K562 (cell line): ENCODE results near the gene SLC10A1. TPM values are rescaled to one million over a fixed set of nuclear protein-coding genes. Genes with fewer than 3 reads are reported as not detected.

Experiments
- ATAC-seq: fragments of 200-7000 bp; cut with Tn5 transposase; 3 replicates; pipeline ENCODE4 v1.9.1; 2020; ENCODE audit warnings: moderate library complexity
- BruUV-seq: library from RNA; stranded (reverse); fragments of 400-500 nt; replicated peaks from 2 replicates; lab custom pipeline; 2021; lab: Mats Ljungman, UMichigan
- CTCF ChIA-PET: fragments of 300-600 bp; formaldehyde crosslinking; extraction: SDS; loops from one replicate; lab custom pipeline; 2021; ENCODE audit warnings: low intra/inter-chr PET ratio; lab: Yijun Ruan, JAX
- POLR2A ChIA-PET: fragments of 300-600, 350-650 bp; sonication (Branson Sonifier 250); formaldehyde crosslinking; extraction: SDS; loops from one replicate; lab custom pipeline; 2021; ENCODE audit warnings: antibody characterized with exemption, inconsistent platforms; lab: Yijun Ruan, JAX
- DNase-seq, 4 experiments: peaks; one replicate each; pipeline versions ENCODE4 v3.0.0 to v3.0.0-alpha.2; 2011 to 2018; ENCODE audit warnings: low spot score in 3 of 4, mixed read lengths in 3 of 4; ENCODE audit errors: extremely low read depth in 1 of 4
- FAIRE-seq: peaks from 2 replicates; lab custom pipeline; 2011; peaks lifted over from hg19 to GRCh38; lab: Jason Lieb, UNC
- H2AFZ ChIP-seq: 2 replicates; pipeline ENCODE4 v1.6.0; 2011; ENCODE audit warnings: low read depth, low read length, control low read depth, inconsistent platforms
- H3K27ac ChIP-seq: fragments of 200-600 bp; 3 replicates; pipeline ENCODE4 v1.8.0; 2011; ENCODE audit warnings: low read depth, mild to moderate bottlenecking, control low read depth, inconsistent platforms, low read length, moderate library complexity, mixed read lengths; ENCODE audit errors: extremely low read depth
- H3K27me3 ChIP-seq, 2 experiments: fragments of 300-600 bp in 1 of 2; 2 replicates in 1 of 2; 3 replicates in 1 of 2; pipeline versions ENCODE4 v1.6.0 to v1.8.0; 2011; ENCODE audit warnings: inconsistent platforms in 2 of 2, low read length in 2 of 2, mild to moderate bottlenecking in 1 of 2, mixed read lengths in 1 of 2, moderate library complexity in 1 of 2; ENCODE audit not compliant: control insufficient read depth in 2 of 2, insufficient read depth in 2 of 2
- H3K36me3 ChIP-seq: fragments of 300-600 bp; 3 replicates; pipeline ENCODE4 v1.8.0; 2011; ENCODE audit warnings: mild to moderate bottlenecking, low read length, inconsistent platforms; ENCODE audit not compliant: control insufficient read depth, insufficient read depth
- H3K4me1 ChIP-seq, 2 experiments: fragments of 200-600 bp in 1 of 2; replicated peaks in 1 of 2; 2 replicates in 1 of 2; 3 replicates in 1 of 2; pipeline versions ENCODE4 v1.5.1 to v1.8.0; 2011; ENCODE audit warnings: inconsistent platforms in 2 of 2, low read length in 2 of 2, mild to moderate bottlenecking in 1 of 2, mixed read lengths in 1 of 2, moderate library complexity in 1 of 2; ENCODE audit not compliant: control insufficient read depth in 2 of 2, insufficient read depth in 2 of 2
- H3K4me2 ChIP-seq: 2 replicates; pipeline ENCODE4 v1.6.1; 2011; ENCODE audit warnings: low read length, control low read depth, inconsistent platforms, mixed read lengths; ENCODE audit not compliant: insufficient read depth
- H3K4me3 ChIP-seq: fragments of 200-600 bp; sonication (generic), shearing (Covaris generic); 2 replicates; pipeline ENCODE4 v1.5.1; 2016; ENCODE audit warnings: control low read depth, inconsistent platforms
- H3K79me2 ChIP-seq: fragments of 200-600 bp; 3 replicates; pipeline ENCODE4 v1.8.0; 2011; ENCODE audit warnings: low read length, inconsistent platforms; ENCODE audit not compliant: control insufficient read depth, insufficient read depth
- H3K9ac ChIP-seq, 2 experiments: 2 replicates each; pipeline versions ENCODE4 v1.6.0 to v1.6.1; 2011; ENCODE audit warnings: low read depth in 2 of 2, low read length in 2 of 2, control low read depth in 1 of 2, inconsistent platforms in 1 of 2, mild to moderate bottlenecking in 1 of 2, mixed read lengths in 1 of 2; ENCODE audit not compliant: insufficient read depth in 1 of 2
- H3K9me1 ChIP-seq: one replicate; pipeline ENCODE4 v1.6.0; 2011; ENCODE audit warnings: inconsistent platforms, mild to moderate bottlenecking, low read length, moderate library complexity; ENCODE audit not compliant: control insufficient read depth, insufficient read depth
- H3K9me3 ChIP-seq: replicated peaks from 2 replicates; pipeline ENCODE4 v1.5.1; 2011; ENCODE audit warnings: low read depth, low read length, inconsistent platforms; ENCODE audit not compliant: control insufficient read depth, insufficient read depth
- H4K20me1 ChIP-seq: replicated peaks from 2 replicates; pipeline ENCODE4 v1.6.1; 2011; ENCODE audit warnings: low read length, inconsistent platforms, mixed read lengths; ENCODE audit not compliant: control insufficient read depth, insufficient read depth
- CBX2 ChIP-seq: fragments of 200-600 bp; sonication (generic); IDR thresholded peaks from one replicate; pipeline ENCODE4 v1.6.1; 2012; ENCODE audit warnings: mild to moderate bottlenecking, low read length, inconsistent platforms; ENCODE audit not compliant: insufficient read depth, poor library complexity, severe bottlenecking
- THRAP3 ChIP-seq: fragments of 450-650 bp; IDR thresholded peaks from 2 replicates; pipeline ENCODE4 v1.6.1; 2016; ENCODE audit warnings: mild to moderate bottlenecking, inconsistent platforms, borderline replicate concordance
- ZNF507 ChIP-seq: conservative IDR thresholded peaks from 2 replicates; pipeline ENCODE4 v1.6.1; 2017; ENCODE audit warnings: missing genetic modification characterization, missing compliant biosample characterization
- ZNF77 ChIP-seq: fragments of 250-450 bp; sonication (Bioruptor Pico); IDR thresholded peaks from 2 replicates; pipeline ENCODE4 v1.5.0; 2020
- WGBS: fragments of 100-300 bp; shearing (Covaris generic); methylation state at CpG from one replicate; pipeline ENCODE4 v1.1.6; 2016; ENCODE audit warnings: low coverage, mixed read lengths; ENCODE audit not compliant: insufficient coverage; ENCODE audit errors: missing lambda C conversion rate; 5-methylcytosine and 5-hydroxymethylcytosine counted together
- in situ Hi-C: fragments of 300-500 bp; cut with MboI; formaldehyde crosslinking; loops from 4 replicates; pipeline ENCODE4 v1.15.0; 2018; ENCODE audit warnings: inconsistent platforms, mixed read lengths
- intact Hi-C: fragments of 100-400 bp; cut with micrococcal nuclease; formaldehyde crosslinking; loops from 2 replicates; pipeline ENCODE4 v1.14.2; 2022
- polyA plus RNA-seq, 8 experiments: library from polyadenylated mRNA; depleted of rRNA in 4 of 8; stranded (reverse) in 5 of 8; unstranded in 3 of 8; fragments of >200 nt; fragmentation: Nextera tagmentation in 2 of 8; fragmentation: Illumina TruSeq in 1 of 8; extraction: Ambion mirVana in 2 of 8; extraction: Trizol in 1 of 8; gene quantifications; 2 replicates each; pipeline versions ENCODE4 v1.2.1 to v1.2.3, GENCODE V29; 2011 to 2014; ENCODE audit warnings: inconsistent platforms in 1 of 8, missing spikeins in 1 of 8
- total RNA-seq, 7 experiments: library from RNA; depleted of rRNA in 6 of 7; stranded (reverse); fragments of >200 nt in 6 of 7; fragmentation: Illumina TruSeq in 2 of 7; extraction: Trizol in 2 of 7; gene quantifications; 2 replicates each; pipeline versions ENCODE4 v1.2.1 to v1.2.3, GENCODE V29; 2011 to 2021; ENCODE audit warnings: low replicate concordance in 1 of 7
- TF ChIP-seq, protein P1 (sequence below): fragments of 250-450 bp; sonication (Bioruptor Pico); IDR thresholded peaks from 2 replicates; pipeline ENCODE4 v1.8.0; 2021; ENCODE audit warnings: borderline replicate concordance, mild to moderate bottlenecking, moderate library complexity; ENCODE audit not compliant: poor library complexity, severe bottlenecking
- TF ChIP-seq, protein P2 (sequence below), 2 experiments: fragments of 450-650 bp; IDR thresholded peaks; 2 replicates each; pipeline ENCODE4 v1.6.1; 2016; ENCODE audit warnings: mild to moderate bottlenecking in 2 of 2, borderline replicate concordance in 1 of 2, low read depth in 1 of 2, moderate library complexity in 1 of 2
- TF ChIP-seq, protein P3 (sequence below): fragments of 200-800 bp; sonication (Bioruptor generic); IDR thresholded peaks from 2 replicates; pipeline ENCODE4 v1.6.1; 2016; ENCODE audit warnings: missing genetic modification characterization, missing compliant biosample characterization

Gene SLC10A1
- total and polyA plus RNA-seq, 9 of the 15 experiments (the other 6 are each of a cell fraction or from before 2014, with no cell fraction given), result not detected

DNA sequence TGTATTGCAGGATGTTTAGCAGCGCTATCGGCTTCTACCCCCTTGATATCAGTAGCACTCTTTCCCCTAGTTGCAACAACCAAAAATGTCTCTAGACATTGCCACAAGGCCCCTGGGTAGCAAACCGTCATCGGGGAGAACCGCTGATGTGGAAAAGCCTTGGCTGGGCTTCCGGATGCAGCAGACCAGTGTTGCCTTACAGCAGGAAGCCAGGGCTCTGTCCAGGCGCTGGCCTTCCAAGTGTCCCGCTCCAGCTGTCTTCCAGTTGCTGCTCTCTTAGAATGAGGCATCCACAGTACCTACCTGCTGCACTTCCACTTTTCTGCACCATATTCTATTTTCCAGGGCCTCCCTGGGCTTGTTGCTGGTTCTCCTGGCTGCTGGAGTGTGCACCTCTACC, 22.6 kb upstream of the SLC10A1 start:
- H3K36me3 ChIP-seq, result no peaks in the 10 kb centered on the region
- no peak overlapping the region for H2AFZ ChIP-seq
- H3K9ac ChIP-seq, result no peak overlapping the region
- ChIA-PET CTCF (interaction anchor here (1.3 to 1.7 kb wide), 2 partner anchors 208 to 498 kb away, joined by 10 to 11 read pairs; no protein-coding TSS in a partner anchor), POLR2A (no interaction called here)
- no peaks in the 10 kb centered on the region for H3K9me3 ChIP-seq
- FAIRE-seq (no peak), ATAC-seq (no peak), DNase-seq (no peak)
- no peaks in the 10 kb centered on the region for H3K79me2 ChIP-seq
- BruUV-seq, result no TSS peak
- no peaks in the 10 kb centered on the region for H3K4me1 ChIP-seq
- no peak overlapping the region for H3K27ac ChIP-seq
- in situ Hi-C loops, result loop anchor here (5.0 to 10.0 kb wide), 2 partner anchors 205 to 498 kb away; no protein-coding TSS in a partner anchor
- H3K9me1 ChIP-seq, result no peaks in the 10 kb centered on the region
- no peak overlapping the region for H3K4me3 ChIP-seq
- no peak overlapping the region for H3K4me2 ChIP-seq
- H3K27me3 ChIP-seq, result peaks cover 3 to 34% of the 10 kb centered on the region in 2 experiments; a peak in 3 of 5 replicates
- H4K20me1 ChIP-seq, result no peaks in the 10 kb centered on the region
- WGBS, result 0% methylated on average over 7 of the region's 8 CpGs
- intact Hi-C loops, result loop anchor here (2.0 kb wide), 2 partner anchors 89 to 207 kb away; no protein-coding TSS in a partner anchor
- TF ChIP-seq ZNF77 (CRISPR knock-in tag) (no peak), CBX2 (no peak), ZNF507 (no peak), THRAP3 (no peak)
- TF ChIP-seq, protein P1, sequence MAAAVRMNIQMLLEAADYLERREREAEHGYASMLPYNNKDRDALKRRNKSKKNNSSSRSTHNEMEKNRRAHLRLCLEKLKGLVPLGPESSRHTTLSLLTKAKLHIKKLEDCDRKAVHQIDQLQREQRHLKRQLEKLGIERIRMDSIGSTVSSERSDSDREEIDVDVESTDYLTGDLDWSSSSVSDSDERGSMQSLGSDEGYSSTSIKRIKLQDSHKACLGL (CRISPR knock-in tag), result no peak
- TF ChIP-seq, protein P2, sequence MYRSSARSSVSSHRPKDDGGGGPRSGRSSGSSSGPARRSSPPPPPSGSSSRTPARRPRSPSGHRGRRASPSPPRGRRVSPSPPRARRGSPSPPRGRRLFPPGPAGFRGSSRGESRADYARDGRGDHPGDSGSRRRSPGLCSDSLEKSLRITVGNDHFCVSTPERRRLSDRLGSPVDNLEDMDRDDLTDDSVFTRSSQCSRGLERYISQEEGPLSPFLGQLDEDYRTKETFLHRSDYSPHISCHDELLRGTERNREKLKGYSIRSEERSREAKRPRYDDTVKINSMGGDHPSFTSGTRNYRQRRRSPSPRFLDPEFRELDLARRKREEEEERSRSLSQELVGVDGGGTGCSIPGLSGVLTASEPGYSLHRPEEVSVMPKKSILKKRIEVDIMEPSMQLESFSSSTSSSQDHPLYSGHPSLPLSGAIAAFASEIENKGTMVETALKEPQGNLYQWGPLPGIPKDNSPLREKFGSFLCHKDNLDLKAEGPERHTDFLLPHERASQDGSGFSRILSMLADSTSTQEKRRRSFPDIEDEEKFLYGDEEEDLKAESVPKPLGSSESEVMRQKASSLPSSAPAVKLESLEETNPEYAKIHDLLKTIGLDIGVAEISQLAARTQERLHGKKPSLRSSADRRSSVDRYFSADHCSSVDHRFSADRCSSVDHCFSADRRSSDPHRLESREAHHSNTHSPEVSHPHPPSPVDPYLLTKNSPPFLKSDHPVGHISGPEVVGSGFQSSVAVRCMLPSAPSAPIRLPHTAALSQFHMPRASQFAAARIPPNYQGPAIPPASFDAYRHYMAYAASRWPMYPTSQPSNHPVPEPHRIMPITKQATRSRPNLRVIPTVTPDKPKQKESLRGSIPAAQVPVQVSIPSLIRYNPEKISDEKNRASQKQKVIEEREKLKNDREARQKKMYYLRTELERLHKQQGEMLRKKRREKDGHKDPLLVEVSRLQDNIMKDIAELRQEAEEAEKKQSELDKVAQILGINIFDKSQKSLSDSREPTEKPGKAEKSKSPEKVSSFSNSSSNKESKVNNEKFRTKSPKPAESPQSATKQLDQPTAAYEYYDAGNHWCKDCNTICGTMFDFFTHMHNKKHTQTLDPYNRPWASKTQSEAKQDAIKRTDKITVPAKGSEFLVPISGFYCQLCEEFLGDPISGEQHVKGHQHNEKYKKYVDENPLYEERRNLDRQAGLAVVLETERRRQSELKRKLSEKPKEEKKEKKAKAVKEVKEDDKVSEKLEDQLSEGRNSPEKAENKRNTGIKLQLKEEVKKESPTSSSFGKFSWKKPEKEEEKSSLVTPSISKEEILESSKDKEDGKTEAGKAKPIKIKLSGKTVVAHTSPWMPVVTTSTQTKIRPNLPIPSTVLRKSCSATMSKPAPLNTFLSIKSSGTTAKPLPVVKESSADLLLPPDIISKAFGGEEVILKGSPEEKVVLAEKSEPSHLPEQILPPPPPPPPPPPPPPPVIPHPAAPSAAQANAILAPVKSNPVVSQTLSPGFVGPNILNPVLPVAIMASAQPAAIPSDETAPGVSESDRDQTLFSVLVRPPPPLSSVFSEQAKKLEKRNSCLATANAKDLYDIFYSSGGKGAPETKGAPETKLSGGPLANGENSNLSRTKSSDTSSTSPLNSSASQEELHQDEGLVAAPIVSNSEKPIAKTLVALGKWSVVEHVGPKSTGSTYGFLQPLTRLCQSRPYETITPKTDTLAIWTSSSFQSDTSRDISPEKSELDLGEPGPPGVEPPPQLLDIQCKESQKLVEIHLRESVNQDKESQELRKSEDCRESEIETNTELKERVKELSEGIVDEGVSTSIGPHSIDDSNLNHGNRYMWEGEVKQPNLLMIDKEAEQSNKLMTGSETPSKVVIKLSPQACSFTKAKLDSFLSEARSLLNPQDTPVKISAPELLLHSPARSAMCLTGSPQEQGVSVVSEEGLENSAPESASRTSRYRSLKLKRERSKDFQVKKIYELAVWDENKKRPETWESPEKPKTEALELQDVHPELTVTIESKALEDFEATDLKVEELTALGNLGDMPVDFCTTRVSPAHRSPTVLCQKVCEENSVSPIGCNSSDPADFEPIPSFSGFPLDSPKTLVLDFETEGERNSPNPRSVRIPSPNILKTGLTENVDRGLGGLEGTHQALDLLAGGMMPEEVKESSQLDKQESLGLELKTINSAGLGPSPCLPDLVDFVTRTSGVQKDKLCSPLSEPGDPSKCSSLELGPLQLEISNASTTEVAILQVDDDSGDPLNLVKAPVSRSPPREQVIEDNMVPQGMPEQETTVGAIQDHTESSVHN (IDR thresholded peaks at IDR 0.05; ENCODE audit: borderline replicate concordance in 1 of 2, low read depth in 1 of 2), result no peak
- TF ChIP-seq, protein P3, sequence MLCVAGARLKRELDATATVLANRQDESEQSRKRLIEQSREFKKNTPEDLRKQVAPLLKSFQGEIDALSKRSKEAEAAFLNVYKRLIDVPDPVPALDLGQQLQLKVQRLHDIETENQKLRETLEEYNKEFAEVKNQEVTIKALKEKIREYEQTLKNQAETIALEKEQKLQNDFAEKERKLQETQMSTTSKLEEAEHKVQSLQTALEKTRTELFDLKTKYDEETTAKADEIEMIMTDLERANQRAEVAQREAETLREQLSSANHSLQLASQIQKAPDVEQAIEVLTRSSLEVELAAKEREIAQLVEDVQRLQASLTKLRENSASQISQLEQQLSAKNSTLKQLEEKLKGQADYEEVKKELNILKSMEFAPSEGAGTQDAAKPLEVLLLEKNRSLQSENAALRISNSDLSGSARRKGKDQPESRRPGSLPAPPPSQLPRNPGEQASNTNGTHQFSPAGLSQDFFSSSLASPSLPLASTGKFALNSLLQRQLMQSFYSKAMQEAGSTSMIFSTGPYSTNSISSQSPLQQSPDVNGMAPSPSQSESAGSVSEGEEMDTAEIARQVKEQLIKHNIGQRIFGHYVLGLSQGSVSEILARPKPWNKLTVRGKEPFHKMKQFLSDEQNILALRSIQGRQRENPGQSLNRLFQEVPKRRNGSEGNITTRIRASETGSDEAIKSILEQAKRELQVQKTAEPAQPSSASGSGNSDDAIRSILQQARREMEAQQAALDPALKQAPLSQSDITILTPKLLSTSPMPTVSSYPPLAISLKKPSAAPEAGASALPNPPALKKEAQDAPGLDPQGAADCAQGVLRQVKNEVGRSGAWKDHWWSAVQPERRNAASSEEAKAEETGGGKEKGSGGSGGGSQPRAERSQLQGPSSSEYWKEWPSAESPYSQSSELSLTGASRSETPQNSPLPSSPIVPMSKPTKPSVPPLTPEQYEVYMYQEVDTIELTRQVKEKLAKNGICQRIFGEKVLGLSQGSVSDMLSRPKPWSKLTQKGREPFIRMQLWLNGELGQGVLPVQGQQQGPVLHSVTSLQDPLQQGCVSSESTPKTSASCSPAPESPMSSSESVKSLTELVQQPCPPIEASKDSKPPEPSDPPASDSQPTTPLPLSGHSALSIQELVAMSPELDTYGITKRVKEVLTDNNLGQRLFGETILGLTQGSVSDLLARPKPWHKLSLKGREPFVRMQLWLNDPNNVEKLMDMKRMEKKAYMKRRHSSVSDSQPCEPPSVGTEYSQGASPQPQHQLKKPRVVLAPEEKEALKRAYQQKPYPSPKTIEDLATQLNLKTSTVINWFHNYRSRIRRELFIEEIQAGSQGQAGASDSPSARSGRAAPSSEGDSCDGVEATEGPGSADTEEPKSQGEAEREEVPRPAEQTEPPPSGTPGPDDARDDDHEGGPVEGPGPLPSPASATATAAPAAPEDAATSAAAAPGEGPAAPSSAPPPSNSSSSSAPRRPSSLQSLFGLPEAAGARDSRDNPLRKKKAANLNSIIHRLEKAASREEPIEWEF (CRISPR knock-in tag), result no peak
